Raji (cell line): ENCODE measurements around the gene NFKB1.

ENCODE experiments used
- POLR2A ChIP-seq: IDR thresholded peaks from 2 replicates; pipeline ENCODE4 v1.6.1; 2011; ENCODE audit warnings: low read depth, low read length, control low read depth; ENCODE audit not compliant: insufficient read depth

Gene NFKB1

DNA sequence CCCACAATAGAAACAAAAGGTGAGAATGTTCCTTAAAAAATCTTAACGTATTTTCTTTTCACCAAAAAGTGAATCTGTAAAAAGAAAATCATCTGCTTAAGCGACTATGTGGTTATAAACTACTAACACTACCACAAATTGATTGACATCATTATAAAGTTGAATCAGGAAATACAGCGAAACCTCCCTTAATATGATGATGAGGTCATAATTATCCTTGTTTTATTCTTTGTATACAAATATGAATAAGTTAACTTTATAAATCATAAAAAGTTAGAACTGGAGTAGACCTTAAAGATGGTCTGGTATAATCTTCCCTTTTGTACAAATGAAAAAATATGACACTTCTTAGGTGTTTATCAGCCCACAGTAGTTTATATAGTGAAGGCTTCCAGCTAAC lies 35.6 kb downstream of the NFKB1 start:
- TF ChIP-seq POLR2A = no peak

DNA sequence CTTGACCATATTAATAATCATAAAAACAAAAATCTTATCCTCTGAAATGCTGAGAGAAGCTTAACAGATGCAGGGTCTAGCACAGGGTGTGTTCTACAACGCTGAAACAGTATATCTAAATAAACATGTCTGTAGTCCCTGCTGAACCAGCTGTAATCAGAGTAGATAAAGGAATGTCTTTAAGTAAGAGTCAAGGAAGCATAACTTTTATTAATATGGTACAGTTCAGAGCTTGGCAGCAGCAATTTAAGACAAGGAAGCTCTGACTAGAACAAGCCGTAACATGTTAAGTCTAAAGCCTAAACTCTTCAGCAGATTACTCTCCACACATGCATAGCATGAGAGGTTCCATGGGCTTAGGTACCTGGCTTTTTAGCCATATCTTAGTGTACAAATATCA lies 36.1 kb downstream of the NFKB1 start:
- TF ChIP-seq POLR2A = no peak

DNA sequence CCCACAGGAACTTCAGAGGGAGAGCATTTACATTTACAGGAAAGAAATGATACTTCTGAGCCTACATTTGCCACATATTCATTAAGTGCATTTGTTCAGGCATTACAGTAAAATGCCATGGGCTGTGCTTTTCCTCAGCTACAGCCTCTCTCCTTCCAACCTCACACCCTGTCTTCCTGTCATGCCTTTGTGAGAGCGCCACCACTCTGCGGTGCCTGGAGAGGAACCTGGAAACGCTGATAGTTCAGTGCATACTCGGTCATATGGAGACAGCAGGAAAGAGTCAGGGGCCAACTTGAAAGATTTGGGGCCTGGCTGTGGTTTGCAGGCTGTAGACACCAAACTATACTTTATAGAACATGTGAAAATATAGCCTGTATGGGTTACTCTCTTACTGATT lies 40.5 kb downstream of the NFKB1 start:
- TF ChIP-seq POLR2A = no peak

DNA sequence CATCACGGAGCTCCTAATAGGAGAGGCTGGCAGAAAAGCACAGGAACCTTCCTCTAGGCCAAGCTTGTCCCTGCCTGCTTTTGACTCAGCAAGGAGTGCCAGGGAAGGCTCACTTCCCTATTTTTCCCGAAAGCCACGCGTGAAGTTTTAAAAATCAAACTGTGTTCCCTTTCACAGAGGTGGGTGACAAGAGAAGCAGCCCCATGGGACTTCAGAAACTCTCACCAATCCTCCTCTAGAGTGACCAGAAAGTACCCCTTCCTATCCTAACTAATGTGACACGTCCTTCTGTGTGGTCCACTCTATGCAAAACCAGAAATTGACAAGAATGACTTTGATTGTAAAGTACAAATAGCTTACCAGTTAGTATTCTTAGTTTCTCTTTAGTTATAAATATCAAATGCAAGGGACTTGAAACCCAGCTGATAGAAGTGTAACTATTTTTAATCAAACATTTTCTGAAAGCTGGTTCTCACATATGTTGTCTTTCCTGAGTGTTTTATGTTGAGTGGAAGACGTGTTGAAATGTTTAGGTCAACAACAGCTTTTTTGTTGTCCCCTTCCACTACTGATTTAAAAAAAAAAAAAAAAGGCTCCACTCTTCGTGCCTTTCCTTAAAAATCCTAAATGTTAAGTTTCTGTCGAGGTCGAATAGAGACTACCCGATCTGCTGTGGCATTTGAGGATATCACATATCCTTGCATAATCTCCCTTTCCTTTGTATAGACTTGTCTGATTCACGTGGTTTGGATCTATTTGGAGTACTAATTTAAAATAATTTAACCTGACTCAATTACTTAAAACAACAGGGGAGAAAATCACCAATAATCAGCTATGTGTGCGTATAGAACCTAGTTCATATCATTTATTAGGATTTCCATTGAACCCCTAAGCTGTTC lies 42.1 kb downstream of the NFKB1 start:
- no peak for TF ChIP-seq POLR2A

DNA sequence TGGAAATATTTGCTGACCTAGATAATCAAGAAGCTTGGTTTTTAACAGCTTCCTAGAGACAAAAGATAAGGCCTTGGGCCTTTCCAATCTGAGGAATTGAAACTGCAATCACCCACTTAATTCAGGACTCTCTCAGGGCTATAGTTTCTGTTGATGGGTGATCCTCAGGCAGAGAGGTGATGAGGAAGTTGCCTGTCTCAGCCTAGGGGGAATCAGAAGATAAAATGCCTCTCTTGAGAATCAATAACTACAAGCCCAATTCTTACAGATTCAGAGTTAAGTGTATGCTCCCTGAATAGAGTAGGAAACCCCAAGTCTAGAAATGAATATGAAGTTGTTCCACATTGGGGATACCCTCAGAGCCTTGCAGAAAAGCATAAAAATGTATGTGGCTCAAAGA lies 45.5 kb downstream of the NFKB1 start:
- TF ChIP-seq POLR2A = no peak

DNA sequence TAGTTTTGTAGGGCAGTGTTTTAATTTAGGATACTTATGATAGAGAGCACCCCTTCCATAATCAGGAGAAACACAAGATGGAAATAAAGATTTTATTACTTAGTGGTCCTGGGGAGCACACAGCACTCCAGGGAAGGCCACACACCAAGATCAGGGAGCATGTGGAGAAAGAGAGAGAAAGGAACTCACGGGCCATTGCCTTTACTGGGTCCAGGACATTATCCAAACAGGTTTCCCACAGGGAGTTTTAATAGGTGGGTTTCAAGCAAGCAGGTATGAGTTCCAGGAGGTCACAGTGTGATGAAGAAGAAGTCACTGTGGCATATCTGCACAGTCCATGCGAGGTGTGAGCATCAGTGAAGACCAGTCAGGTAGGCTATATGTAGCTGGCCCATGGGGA lies 46.8 kb downstream of the NFKB1 start:
- no peak for TF ChIP-seq POLR2A

DNA sequence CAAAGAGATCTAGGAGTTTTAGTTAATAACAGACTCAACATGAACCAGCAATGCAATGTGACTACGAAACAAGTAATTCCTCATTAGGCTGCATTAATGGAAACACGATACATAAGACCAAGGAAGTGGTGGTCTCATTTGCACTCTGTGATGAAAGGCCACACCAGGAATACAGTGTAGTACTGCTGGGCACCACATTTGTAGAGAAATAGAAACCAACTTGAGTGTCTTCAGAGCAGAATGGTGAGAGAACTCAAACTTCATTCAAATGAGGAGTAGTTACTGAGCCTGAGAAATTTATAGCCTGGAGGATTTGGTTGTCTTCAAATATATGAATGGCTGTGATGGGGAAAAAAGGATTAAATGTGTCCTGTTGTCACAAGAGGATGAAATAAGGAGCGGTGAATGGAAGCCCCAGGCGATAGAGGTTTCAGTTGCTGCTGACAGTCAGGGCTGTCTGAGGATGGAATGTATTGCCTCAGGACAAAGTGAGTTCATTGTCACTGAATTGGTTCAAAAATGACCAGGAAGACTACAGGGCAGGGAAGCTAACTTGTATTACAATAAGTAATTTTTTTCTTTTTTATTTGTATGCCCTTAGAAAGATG lies 50.9 kb downstream of the NFKB1 start:
- TF ChIP-seq POLR2A = no peak

DNA sequence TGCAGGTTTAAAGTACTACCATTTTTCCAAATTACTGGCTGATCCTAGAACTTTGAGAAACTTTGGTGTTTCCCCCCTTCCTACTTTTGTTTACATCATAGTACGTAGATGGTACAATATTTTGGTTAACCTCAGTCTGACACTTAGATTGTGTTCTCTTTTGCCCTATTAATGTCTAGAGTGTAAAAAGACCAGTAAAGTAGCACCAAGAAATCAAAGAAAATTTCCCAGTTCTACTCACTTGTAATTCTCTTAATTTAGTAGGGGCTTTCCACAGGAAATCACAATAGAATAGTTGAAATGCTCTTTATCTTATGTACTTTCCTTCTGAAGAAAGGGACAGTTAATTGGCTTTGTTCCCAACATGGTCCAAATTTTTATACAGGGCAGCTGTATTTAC lies 51.6 kb downstream of the NFKB1 start:
- no peak for TF ChIP-seq POLR2A

DNA sequence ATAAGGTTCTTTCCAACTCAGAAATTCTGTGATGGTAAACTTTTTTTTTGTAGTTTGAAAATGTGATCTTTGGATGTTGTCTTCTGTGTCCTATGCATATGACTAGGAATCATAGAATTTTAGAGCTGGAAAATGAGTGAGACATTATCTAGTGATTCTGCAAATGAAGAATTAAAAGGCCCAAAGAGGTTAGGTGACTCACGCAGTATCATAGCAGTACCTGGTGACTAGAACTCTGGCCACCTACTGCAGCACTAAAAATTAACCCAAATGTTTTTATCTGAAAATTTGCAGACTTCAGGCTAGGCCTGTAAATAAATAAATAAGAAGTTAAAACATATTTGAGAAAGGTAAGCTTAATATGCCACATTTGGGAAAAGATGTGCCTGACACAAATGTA lies 52.8 kb downstream of the NFKB1 start:
- no peak for TF ChIP-seq POLR2A

DNA sequence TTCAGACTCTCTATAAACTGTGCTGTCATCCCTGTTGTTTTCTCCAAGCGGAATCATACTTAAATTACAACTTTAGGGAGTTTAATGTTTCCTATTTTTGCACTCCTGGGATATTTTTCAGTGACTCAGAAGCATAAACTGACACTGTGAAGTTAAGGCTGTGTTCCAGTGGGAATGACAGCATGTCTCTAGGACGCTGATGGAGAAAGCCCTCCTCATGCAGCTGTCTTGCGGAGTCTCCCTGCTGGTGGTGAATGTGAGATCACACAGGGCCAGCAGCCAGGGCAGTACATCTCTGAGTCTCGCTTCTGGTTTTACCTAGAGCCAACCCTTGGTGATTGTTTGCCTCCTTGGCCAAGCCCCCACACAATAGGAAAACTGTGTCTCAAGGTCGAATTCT lies 53.3 kb downstream of the NFKB1 start:
- no peak for TF ChIP-seq POLR2A

DNA sequence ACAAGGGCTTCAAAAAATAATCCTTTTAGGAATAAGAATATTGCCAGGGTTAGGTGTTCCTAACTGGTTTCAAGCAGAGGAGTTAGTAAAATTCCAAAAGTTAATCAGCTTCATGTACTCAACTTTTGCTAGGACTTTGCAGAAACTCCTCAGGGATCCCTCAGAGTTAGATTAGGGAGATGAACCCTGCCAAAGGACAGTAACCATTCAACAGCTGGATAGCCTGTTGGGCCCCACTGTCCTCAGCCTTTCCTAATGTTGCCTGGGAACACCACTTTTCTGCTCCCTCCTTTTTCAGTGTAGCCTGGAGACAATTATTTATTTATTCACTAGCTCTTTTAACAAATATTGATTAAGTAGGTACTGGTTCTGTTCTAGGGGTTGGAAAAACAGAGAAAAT lies 53.8 kb downstream of the NFKB1 start:
- no peak for TF ChIP-seq POLR2A

DNA sequence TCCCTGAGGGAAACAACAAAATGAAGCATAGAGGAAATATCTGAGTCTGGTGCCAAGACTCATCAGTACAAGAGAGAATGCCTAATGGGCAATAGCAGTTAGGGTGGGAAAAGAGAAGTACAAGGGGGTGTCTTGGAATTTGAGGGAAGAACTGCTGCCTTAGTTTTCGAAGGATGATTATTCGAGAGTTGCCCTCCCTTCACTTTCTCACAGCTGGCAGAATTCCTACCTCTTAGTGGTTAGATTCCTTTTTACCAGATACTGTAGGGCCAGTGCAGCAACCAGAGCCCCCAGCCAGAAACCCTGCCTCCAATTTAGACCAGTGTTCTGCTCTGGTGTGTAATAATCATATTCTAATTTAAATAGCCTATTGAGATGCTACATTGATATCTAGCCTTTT lies 56.5 kb downstream of the NFKB1 start:
- no peak for TF ChIP-seq POLR2A

DNA sequence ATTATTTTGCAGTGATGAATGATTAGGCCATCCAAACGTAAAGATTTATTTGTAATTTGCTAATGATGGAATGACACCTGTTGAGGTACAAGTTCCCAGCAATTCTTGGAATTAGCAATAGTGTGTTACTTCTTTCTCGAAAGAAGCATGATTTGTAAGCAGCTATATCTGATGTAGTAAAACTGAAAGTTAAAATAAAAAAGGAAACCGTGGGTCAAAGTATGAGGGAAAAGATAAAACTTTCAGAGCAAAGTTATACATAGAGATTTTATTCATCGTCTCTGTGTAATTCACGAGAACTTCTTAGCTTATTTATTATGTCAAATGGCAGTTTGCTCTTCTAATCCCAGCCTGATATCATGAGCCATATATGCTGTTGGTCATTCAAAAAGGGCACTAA lies 59.0 kb downstream of the NFKB1 start:
- TF ChIP-seq POLR2A = no peak

DNA sequence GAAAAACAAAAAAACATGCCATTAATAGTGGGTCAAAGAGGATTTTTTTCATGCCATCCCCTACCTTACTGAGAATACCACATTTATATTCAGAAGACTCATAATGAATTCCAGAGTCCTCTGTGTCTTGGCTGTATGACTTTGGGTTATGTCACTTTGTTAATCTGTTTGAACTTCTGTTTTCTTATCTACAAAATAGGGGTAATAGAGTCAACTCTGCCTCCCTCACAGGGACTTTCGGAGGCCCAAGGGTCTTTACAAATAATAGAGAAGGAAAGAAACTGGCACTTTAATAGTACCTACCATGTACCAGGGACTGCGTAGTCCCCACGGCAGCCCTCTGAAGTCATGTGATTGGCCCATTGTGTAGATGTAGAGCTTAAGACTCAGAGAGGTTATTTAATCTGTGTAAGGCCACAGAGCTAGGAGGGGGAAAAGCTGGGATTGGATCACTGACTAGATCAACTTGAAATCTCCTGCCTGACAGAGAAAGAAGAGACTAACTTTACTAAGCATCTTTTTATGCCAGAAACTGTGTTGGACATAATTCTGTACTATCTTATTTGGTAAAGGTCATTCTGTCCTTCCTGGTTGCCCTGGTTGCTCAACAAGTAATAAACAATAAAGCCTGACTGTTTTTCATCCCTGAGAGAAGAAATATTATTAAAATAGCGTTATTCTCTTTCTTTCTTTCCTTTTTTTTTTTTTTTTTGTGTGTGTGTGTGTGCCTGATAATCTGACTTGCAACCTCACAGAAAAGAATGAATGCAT lies 59.6 kb downstream of the NFKB1 start:
- TF ChIP-seq POLR2A = no peak

DNA sequence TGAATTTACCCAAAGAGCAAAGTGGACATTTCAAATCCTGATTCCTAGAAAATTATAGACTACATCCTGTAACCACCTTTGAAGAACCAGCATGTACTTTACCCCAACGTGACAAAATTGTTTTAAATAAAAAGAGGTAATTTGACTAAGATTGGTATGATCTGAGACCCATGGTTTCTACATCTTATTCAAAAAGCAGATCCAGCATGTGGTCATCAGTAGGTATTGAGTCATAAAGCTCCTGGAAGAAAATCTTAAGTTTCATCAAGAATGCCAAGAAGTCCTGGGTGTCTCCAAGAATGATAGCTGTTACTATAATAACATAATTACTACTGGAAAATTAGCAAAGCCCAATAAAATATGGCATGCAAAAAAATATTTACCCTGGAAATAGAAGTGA lies 61.8 kb downstream of the NFKB1 start:
- TF ChIP-seq POLR2A = no peak
